GM23338 (cell line): ENCODE data around the gene DCT. TPM values are rescaled to one million over a fixed set of nuclear protein-coding genes. Genes with fewer than 3 reads are reported as not detected.

Experiments used
- ATAC-seq: fragments of 200-7000 bp; cut with Tn5 transposase; 3 replicates; pipeline ENCODE4 v1.9.1; 2020
- DNase-seq: peaks from one replicate; pipeline ENCODE4 v3.0.0-alpha.2; 2015; ENCODE audit warnings: low spot score
- H2AFZ ChIP-seq: fragments of 200-600 bp; sonication (generic); 2 replicates; pipeline ENCODE4 v1.8.0; 2016; ENCODE audit warnings: antibody characterized with exemption, mild to moderate bottlenecking, moderate library complexity
- H3F3A ChIP-seq: fragments of 200-600 bp; sonication (generic); replicated peaks from 2 replicates; pipeline ENCODE4 v1.8.0; 2017; ENCODE audit warnings: antibody characterized with exemption, mixed run types, low read depth
- H3K27ac ChIP-seq: fragments of 200-600 bp; sonication (generic); 2 replicates; pipeline ENCODE4 v1.6.1; 2016; ENCODE audit warnings: low read depth
- H3K27me3 ChIP-seq: fragments of 200-600 bp; sonication (generic); 2 replicates; pipeline ENCODE4 v1.8.0; 2016; ENCODE audit warnings: mild to moderate bottlenecking, mixed run types, moderate library complexity; ENCODE audit not compliant: insufficient read depth
- H3K36me3 ChIP-seq: fragments of 200-600 bp; sonication (generic); 2 replicates; pipeline ENCODE4 v1.8.0; 2016; ENCODE audit warnings: mild to moderate bottlenecking; ENCODE audit not compliant: insufficient read depth
- H3K4me1 ChIP-seq: fragments of 200-600 bp; sonication (generic); 2 replicates; pipeline ENCODE4 v1.8.0; 2016; ENCODE audit warnings: mild to moderate bottlenecking, moderate library complexity; ENCODE audit not compliant: insufficient read depth
- H3K4me2 ChIP-seq: fragments of 200-600 bp; sonication (generic); 2 replicates; pipeline ENCODE4 v1.7.1; 2017; ENCODE audit warnings: mixed run types
- H3K4me3 ChIP-seq: fragments of 200-600 bp; sonication (generic); 2 replicates; pipeline ENCODE4 v1.6.1; 2016; ENCODE audit warnings: mixed run types
- H3K79me2 ChIP-seq: fragments of 200-600 bp; sonication (generic); replicated peaks from 2 replicates; pipeline ENCODE4 v1.8.0; 2017; ENCODE audit warnings: mild to moderate bottlenecking; ENCODE audit not compliant: insufficient read depth
- H3K9me2 ChIP-seq: fragments of 200-600 bp; sonication (generic); 2 replicates; pipeline ENCODE4 v1.8.0; 2017; ENCODE audit not compliant: insufficient read depth
- H4K20me1 ChIP-seq: fragments of 200-600 bp; sonication (generic); replicated peaks from 2 replicates; pipeline ENCODE4 v1.8.0; 2017; ENCODE audit warnings: mild to moderate bottlenecking; ENCODE audit not compliant: insufficient read depth
- H3K27ac Mint-ChIP-seq: 2 replicates; pipeline ENCODE4 v1.8.0; 2020; ENCODE audit warnings: inconsistent platforms, mild to moderate bottlenecking, moderate library complexity, mixed read lengths
- H3K27me3 Mint-ChIP-seq: 3 replicates; pipeline ENCODE4 v1.8.0; 2022; ENCODE audit warnings: low read depth, mild to moderate bottlenecking, moderate library complexity, mixed read lengths, inconsistent platforms; ENCODE audit not compliant: insufficient read depth, poor library complexity
- H3K36me3 Mint-ChIP-seq: 3 replicates; pipeline ENCODE4 v1.8.0; 2021; ENCODE audit warnings: low read depth, mild to moderate bottlenecking, inconsistent platforms, moderate library complexity, mixed read lengths
- H3K4me1 Mint-ChIP-seq: 3 replicates; pipeline ENCODE4 v1.8.0; 2020; ENCODE audit warnings: mild to moderate bottlenecking, inconsistent platforms, mixed read lengths
- H3K4me3 Mint-ChIP-seq: 3 replicates; pipeline ENCODE4 v1.8.0; 2021; ENCODE audit warnings: moderate library complexity, mild to moderate bottlenecking, inconsistent platforms, mixed read lengths
- H3K9me3 Mint-ChIP-seq: 3 replicates; pipeline ENCODE4 v1.8.0; 2020; ENCODE audit warnings: moderate library complexity, mild to moderate bottlenecking, inconsistent platforms, mixed read lengths
- CREB1 ChIP-seq: fragments of 250-450 bp; sonication (Bioruptor Pico); IDR thresholded peaks from 2 replicates; pipeline ENCODE4 v1.5.0; 2020; ENCODE audit warnings: low read depth, mild to moderate bottlenecking, moderate library complexity
- CTCF ChIP-seq, 2 experiments: fragments of 200-600 bp in 1 of 2; sonication (generic) in 1 of 2; conservative IDR thresholded peaks; 2 replicates each; pipeline versions ENCODE4 v1.5.1 to v1.6.1; 2016 to 2017; ENCODE audit warnings: antibody characterized with exemption in 2 of 2, low read depth in 2 of 2, mild to moderate bottlenecking in 2 of 2, moderate library complexity in 1 of 2
- ETS1 ChIP-seq: IDR thresholded peaks from 2 replicates; pipeline ENCODE4 v1.6.1; 2016; ENCODE audit warnings: antibody characterized with exemption
- NANOG ChIP-seq: IDR thresholded peaks from 2 replicates; pipeline ENCODE4 v1.6.1; 2016; ENCODE audit warnings: antibody characterized with exemption, borderline replicate concordance
- POLR2AphosphoS5 ChIP-seq: IDR thresholded peaks from 2 replicates; pipeline ENCODE4 v1.6.1; 2016; ENCODE audit warnings: antibody characterized with exemption, low read depth
- STAT1 ChIP-seq: IDR thresholded peaks from one replicate; pipeline ENCODE4 v1.6.1; 2016; ENCODE audit warnings: antibody characterized with exemption; ENCODE audit not compliant: unreplicated experiment
- ZNF114 ChIP-seq: fragments of 250-450 bp; sonication (Bioruptor Pico); IDR thresholded peaks from 2 replicates; pipeline ENCODE4 v1.5.0; 2020; ENCODE audit warnings: mild to moderate bottlenecking, moderate library complexity
- ZNF331 ChIP-seq: fragments of 250-450 bp; sonication (Bioruptor Pico); IDR thresholded peaks from 2 replicates; pipeline ENCODE4 v1.5.0; 2020; ENCODE audit warnings: low read depth, mild to moderate bottlenecking, moderate library complexity
- ZNF462 ChIP-seq: fragments of 250-450 bp; sonication (Bioruptor Pico); IDR thresholded peaks from 2 replicates; pipeline ENCODE4 v1.5.0; 2020; ENCODE audit warnings: mild to moderate bottlenecking, moderate library complexity
- polyA plus RNA-seq: library from polyadenylated mRNA; unstranded; fragments of >200 nt; fragmentation: Nextera tagmentation; extraction: Ambion mirVana; gene quantifications from 2 replicates; pipeline ENCODE4 v1.2.1, GENCODE V29; 2016
- total RNA-seq: library from RNA; depleted of rRNA; stranded (reverse); fragments of >200 nt; shearing (Covaris generic); gene quantifications from 2 replicates; pipeline ENCODE4 v1.2.3, GENCODE V29; 2014

DCT gene
- total and polyA plus RNA-seq, 2 experiments from 2014 or later = 0.14 TPM; not detected in 1

GRCh38 chr13:94516456-94516855 lies 37.0 kb upstream of the DCT start:
- Histone ChIP-seq H3K4me1 (no peaks in the 10 kb centered on the region), H3K27me3 (no peaks in the 10 kb centered on the region), H4K20me1 (no peaks in the 10 kb centered on the region), H3K4me2 (no peak overlapping the region), H3K79me2 (no peaks in the 10 kb centered on the region), H3K27ac (no peak overlapping the region), H3F3A (no peaks in the 10 kb centered on the region), H3K36me3 (no peaks in the 10 kb centered on the region), H3K9me2 (0 out of 2 replicates have a peak, but pooled peaks cover 6% of the 10 kb centered on the region), H3K4me3 (no peak overlapping the region), H2AFZ (no peak overlapping the region)
- H3K36me3 Mint-ChIP-seq = no peaks in the 10 kb centered on the region; the same call in 2 of the 3 replicates
- H3K4me3 Mint-ChIP-seq = no peak overlapping the region
- H3K4me1 Mint-ChIP-seq = peaks cover 4% of the 10 kb centered on the region
- peaks cover 3% of the 10 kb centered on the region for H3K27me3 Mint-ChIP-seq
- ATAC-seq (no peak), DNase-seq (no peak)
- no peak for TF ChIP-seq ETS1
- no peak for TF ChIP-seq NANOG
- H3K27ac Mint-ChIP-seq = no peak overlapping the region
- peaks cover 8% of the 10 kb centered on the region for H3K9me3 Mint-ChIP-seq

- Mint-ChIP-seq H3K27ac (no peak overlapping the region), H3K27me3 (peaks cover 3% of the 10 kb centered on the region), H3K36me3 (no peaks in the 10 kb centered on the region; the same call in 2 of the 3 replicates), H3K4me3 (no peak overlapping the region), H3K4me1 (peaks cover 4% of the 10 kb centered on the region), H3K9me3 (peaks cover 8% of the 10 kb centered on the region)
- H3K4me1 ChIP-seq = no peaks in the 10 kb centered on the region
- no peaks in the 10 kb centered on the region for H3F3A ChIP-seq
- no peak for TF ChIP-seq STAT1
- TF ChIP-seq ETS1 = no peak
- TF ChIP-seq CREB1 (CRISPR knock-in tag) = no peak
- TF ChIP-seq ZNF114 (CRISPR knock-in tag) = no peak
- TF ChIP-seq CTCF (conservative IDR thresholded peaks at IDR 0.05; ENCODE audit: low read depth in 2 of 2) = no peak
- no peak for TF ChIP-seq ZNF462 (CRISPR knock-in tag)
- TF ChIP-seq POLR2AphosphoS5 = no peak
- no peak for TF ChIP-seq ZNF331 (CRISPR knock-in tag)
- H3K4me2 ChIP-seq = no peak overlapping the region
- H3K27ac ChIP-seq = no peak overlapping the region
- H3K36me3 ChIP-seq = no peaks in the 10 kb centered on the region
- DNase-seq (no peak), ATAC-seq (no peak)
- H4K20me1 ChIP-seq = no peaks in the 10 kb centered on the region
- no peak overlapping the region for H3K4me3 ChIP-seq
- no peaks in the 10 kb centered on the region for H3K79me2 ChIP-seq
- 0 out of 2 replicates have a peak, but pooled peaks cover 6% of the 10 kb centered on the region for H3K9me2 ChIP-seq
- H3K27me3 ChIP-seq = no peaks in the 10 kb centered on the region
- no peak overlapping the region for H2AFZ ChIP-seq
Observed at GRCh38 chr13:94515911-94516310, 36.4 kb upstream of the DCT start.
